ENCODE data around the gene FKBP4. TPM values are rescaled to one million over a fixed set of nuclear protein-coding genes. Genes with fewer than 3 reads are reported as not detected.

The FKBP4 gene
- total and polyA plus RNA-seq, 2 of the 8 experiments (the other 6 are each of a cell fraction or from before 2014, with no cell fraction given): 72.6 to 243 TPM

DNA sequence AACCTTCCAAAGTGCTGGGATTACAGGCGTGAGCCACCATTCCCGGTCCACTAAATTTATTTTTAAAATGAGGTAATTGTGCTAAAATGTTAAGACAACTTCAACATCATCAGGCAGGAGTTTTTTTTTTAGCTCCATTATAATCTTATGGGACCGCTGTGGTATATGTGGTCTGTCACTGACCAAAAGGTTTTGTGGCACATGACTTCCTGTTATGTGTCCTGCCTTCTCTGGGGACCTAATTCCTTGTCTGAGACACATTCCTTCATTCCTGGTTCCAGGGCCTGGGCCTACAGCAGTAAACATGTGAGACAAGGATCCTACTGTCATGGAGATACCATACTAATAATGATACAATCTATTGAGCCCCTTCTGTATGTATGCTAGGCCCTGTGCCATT is 57.2 kb downstream of the FKBP4 start:
- H2AFZ ChIP-seq (ENCODE audit: low read length): no peak overlapping the region
- FAIRE-seq (no peak), DNase-seq (ENCODE audit: low read depth in 1 of 2, low spot score in 2 of 2) (no peak)
- no peak overlapping the region for H2BK20ac ChIP-seq (ENCODE audit: low read length)
- H4K8ac ChIP-seq (ENCODE audit: extremely low read depth, insufficient read depth, low read length): no peak overlapping the region
- no peak overlapping the region for H2BK5ac ChIP-seq (ENCODE audit: low read depth, low read length)
- no peaks in the 10 kb centered on the region for H3K79me1 ChIP-seq (ENCODE audit: low read depth, low read length)
- H2BK12ac ChIP-seq (ENCODE audit: low read depth, low read length): 0 out of 2 replicates have a peak overlapping the region, but pooled peaks have one; percentile 7
- H2BK120ac ChIP-seq (replicated peaks; ENCODE audit: low read depth, low read length): no peak overlapping the region
- H4K20me1 ChIP-seq (replicated peaks in 1 of 2; ENCODE audit: control insufficient read depth in 1 of 2, insufficient read depth in 2 of 2, low read length in 2 of 2): no peaks in the 10 kb centered on the region
- ChIA-PET POLR2A (ENCODE audit: partially characterized antibody) (no interaction called here), CTCF (ENCODE audit: partially characterized antibody) (interaction anchor here (0.6 to 1.7 kb wide), 7 partner anchors 24 to 292 kb away, joined by 3 to 5 read pairs (median 4); no protein-coding TSS in a partner anchor)
- peaks cover 0 to 4% (median under 1%) of the 10 kb centered on the region in 4 experiments; a peak in 4 of 7 replicates for H3K4me1 ChIP-seq (replicated peaks in 1 of 4; ENCODE audit: control insufficient read depth in 3 of 4, insufficient read depth in 4 of 4, low read length in 3 of 4)
- H2AK5ac ChIP-seq (ENCODE audit: low read depth, low read length): no peak overlapping the region
- H3K36me3 ChIP-seq (ENCODE audit: control insufficient read depth in 2 of 4, insufficient read depth in 4 of 4, low read length in 3 of 4): no peaks in the 10 kb centered on the region
- no peak overlapping the region for H3K14ac ChIP-seq (ENCODE audit: insufficient read length)
- H3K27ac ChIP-seq (ENCODE audit: low read depth, low read length): no peak overlapping the region
- H3K27me3 ChIP-seq (replicated peaks in 1 of 4; ENCODE audit: control insufficient read depth in 3 of 4, extremely low read depth in 1 of 4, insufficient read depth in 3 of 4, low read length in 3 of 4): no peaks in the 10 kb centered on the region
- H3K79me2 ChIP-seq (ENCODE audit: control insufficient read depth in 1 of 2, insufficient read depth in 2 of 2, low read length in 2 of 2): no peaks in the 10 kb centered on the region
- no peak overlapping the region for H3K9ac ChIP-seq (replicated peaks in 1 of 4; ENCODE audit: extremely low read depth in 1 of 4, low read depth in 3 of 4, low read length in 3 of 4)
- 89% methylated on average over 3 of the region's 3 CpGs; no CpG with 5 or more reads in 1 of the 2 experiments for WGBS, 2 experiments (ENCODE audit: extremely low coverage in 1 of 2, insufficient coverage in 1 of 2, insufficient read length in 1 of 2, insufficient replicate concordance in 2 of 2, low coverage in 1 of 2, low lambda C conversion rate in 2 of 2, missing lambda C conversion rate in 1 of 2)
- no peak overlapping the region for H3K23ac ChIP-seq (ENCODE audit: insufficient read length)
- no peak overlapping the region for H3K18ac ChIP-seq (ENCODE audit: extremely low read depth, low read length)
- H3K23me2 ChIP-seq (ENCODE audit: low read depth, low read length): no peaks in the 10 kb centered on the region
- no peak overlapping the region for H3K4me3 ChIP-seq (ENCODE audit: extremely low read depth in 1 of 4, insufficient read depth in 2 of 4, low read depth in 3 of 4, low read length in 4 of 4)
- H4K91ac ChIP-seq (replicated peaks; ENCODE audit: insufficient read length, low read length): no peak overlapping the region
- H2BK15ac ChIP-seq (ENCODE audit: low read length): no peak overlapping the region
- no peak overlapping the region for H3K4me2 ChIP-seq (ENCODE audit: insufficient read depth in 1 of 2, low read depth in 2 of 2, low read length in 2 of 2)
- no peak overlapping the region for H3K4ac ChIP-seq (replicated peaks; ENCODE audit: insufficient read length, low read depth, low read length)
- no peak overlapping the region for H4K5ac ChIP-seq (ENCODE audit: insufficient read length, low read depth, low read length)
- no peak overlapping the region for H3K56ac ChIP-seq (replicated peaks; ENCODE audit: insufficient read length, low read depth, low read length)
- no peaks in the 10 kb centered on the region for H3K9me3 ChIP-seq (ENCODE audit: insufficient read depth in 2 of 2, low read depth in 1 of 2, low read length in 1 of 2)
- no peak for TF ChIP-seq GABPA (IDR thresholded peaks at IDR 0.05; ENCODE audit: borderline replicate concordance, insufficient read depth, low read length)
- TF ChIP-seq KDM1A (IDR thresholded peaks at IDR 0.05; ENCODE audit: borderline replicate concordance, low read length): no peak
- no peak for TF ChIP-seq YY1 (IDR thresholded peaks at IDR 0.05; ENCODE audit: low read depth, low read length)
- TF ChIP-seq CHD1 (IDR thresholded peaks at IDR 0.05; ENCODE audit: low read depth, low read length): no peak
- TF ChIP-seq FOSL1 (IDR thresholded peaks at IDR 0.05; ENCODE audit: insufficient read depth, low read depth, low read length): no peak
- TF ChIP-seq, protein P1, sequence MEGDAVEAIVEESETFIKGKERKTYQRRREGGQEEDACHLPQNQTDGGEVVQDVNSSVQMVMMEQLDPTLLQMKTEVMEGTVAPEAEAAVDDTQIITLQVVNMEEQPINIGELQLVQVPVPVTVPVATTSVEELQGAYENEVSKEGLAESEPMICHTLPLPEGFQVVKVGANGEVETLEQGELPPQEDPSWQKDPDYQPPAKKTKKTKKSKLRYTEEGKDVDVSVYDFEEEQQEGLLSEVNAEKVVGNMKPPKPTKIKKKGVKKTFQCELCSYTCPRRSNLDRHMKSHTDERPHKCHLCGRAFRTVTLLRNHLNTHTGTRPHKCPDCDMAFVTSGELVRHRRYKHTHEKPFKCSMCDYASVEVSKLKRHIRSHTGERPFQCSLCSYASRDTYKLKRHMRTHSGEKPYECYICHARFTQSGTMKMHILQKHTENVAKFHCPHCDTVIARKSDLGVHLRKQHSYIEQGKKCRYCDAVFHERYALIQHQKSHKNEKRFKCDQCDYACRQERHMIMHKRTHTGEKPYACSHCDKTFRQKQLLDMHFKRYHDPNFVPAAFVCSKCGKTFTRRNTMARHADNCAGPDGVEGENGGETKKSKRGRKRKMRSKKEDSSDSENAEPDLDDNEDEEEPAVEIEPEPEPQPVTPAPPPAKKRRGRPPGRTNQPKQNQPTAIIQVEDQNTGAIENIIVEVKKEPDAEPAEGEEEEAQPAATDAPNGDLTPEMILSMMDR (IDR thresholded peaks at IDR 0.05; ENCODE audit: control extremely low read depth in 1 of 3, insufficient read depth in 1 of 3, low read depth in 1 of 3, low read length in 3 of 3): no peak
- no peak for TF ChIP-seq RXRA (IDR thresholded peaks at IDR 0.05; ENCODE audit: insufficient read depth, low read depth, low read length)
- no peak for TF ChIP-seq MAFK (IDR thresholded peaks at IDR 0.05; ENCODE audit: low read depth, low read length)
- no peak for TF ChIP-seq TEAD4 (IDR thresholded peaks at IDR 0.05; ENCODE audit: low read depth, low read length)
- TF ChIP-seq SIX5 (IDR thresholded peaks at IDR 0.05; ENCODE audit: low read depth, low read length): no peak
- TF ChIP-seq HDAC6 (IDR thresholded peaks at IDR 0.05; ENCODE audit: low read depth, low read length): no peak
- TF ChIP-seq, protein P2, sequence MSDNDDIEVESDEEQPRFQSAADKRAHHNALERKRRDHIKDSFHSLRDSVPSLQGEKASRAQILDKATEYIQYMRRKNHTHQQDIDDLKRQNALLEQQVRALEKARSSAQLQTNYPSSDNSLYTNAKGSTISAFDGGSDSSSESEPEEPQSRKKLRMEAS (IDR thresholded peaks at IDR 0.05): no peak
